Omental fat pad (tissue), 4 donors: Measurements from ENCODE around the gene TRAPPC3L. TPM values are rescaled to one million over a fixed set of nuclear protein-coding genes. Genes with fewer than 3 reads are reported as not detected.

ENCODE experiments used
- ATAC-seq: fragments of 150-250 bp; one replicate; pipeline ENCODE4 v1.9.1; 2016; ENCODE audit warnings: mild to moderate bottlenecking, moderate library complexity; ENCODE audit not compliant: low FRiP score
- DNase-seq: peaks from one replicate; pipeline ENCODE4 v3.0.0-alpha.2; 2019; ENCODE audit warnings: low spot score
- CTCF ChIP-seq, 3 donors: fragments of 450-650 bp; IDR thresholded peaks; one replicate each; pipeline ENCODE4 v1.5.1; 2016 to 2017; ENCODE audit warnings: antibody characterized with exemption in 3 of 3, mild to moderate bottlenecking in 3 of 3, moderate library complexity in 2 of 3
- total RNA-seq, 4 donors: library from RNA; depleted of rRNA; stranded (reverse); fragments of >200 nt; gene quantifications; one replicate each; pipeline ENCODE4 v1.1.0, GENCODE V29; 2016

The TRAPPC3L gene
- total RNA-seq, 4 donors from 2014 or later = 0.63 TPM; not detected in 3

GRCh38 chr6:116447052-116447451, 98.4 kb downstream of the TRAPPC3L start:
- TF ChIP-seq CTCF (IDR thresholded peaks at IDR 0.05) = no peak
- DNase-seq = no peak
- no peak for ATAC-seq

GRCh38 chr6:116446399-116446798, 99.1 kb downstream of the TRAPPC3L start:
- DNase-seq = no peak
- TF ChIP-seq CTCF (IDR thresholded peaks at IDR 0.05) = no peak
- ATAC-seq = no peak

- no peak for ATAC-seq
- DNase-seq = no peak
- no peak for TF ChIP-seq CTCF (IDR thresholded peaks at IDR 0.05)
These were observed 100.4 kb downstream of the TRAPPC3L start for GRCh38 chr6:116445102-116445501.

Other genes starting within 250 kb of the TRAPPC3L start
- 100 to 1,000 TPM in 2 of 4 donors, 10 to 100 TPM in 2; 80.9 to 145 (median 100) TPM for gene DSE, start 174.7 kb downstream of the TRAPPC3L start, total RNA-seq
- 1 to 10 TPM; 1.6 to 9.5 (median 5.3) TPM for gene CALHM6, start 84.3 kb downstream of the TRAPPC3L start, total RNA-seq
- 1 to 10 TPM in 3 of 4 donors, under 1 TPM in 1; 0.48 to 6.0 (median 1.4) TPM for gene CALHM5, start 34.0 kb downstream of the TRAPPC3L start, total RNA-seq
- gene CALHM4, start 8.1 kb upstream of the TRAPPC3L start, total RNA-seq = not detected
- 10 to 100 TPM; 28.2 to 44.7 (median 40.2) TPM for gene RWDD1, start 25.8 kb upstream of the TRAPPC3L start, total RNA-seq
- gene RSPH4A, start 70.8 kb upstream of the TRAPPC3L start, total RNA-seq = 1 to 10 TPM in 1 of 4 donors, under 1 TPM in 2, not detected in 1; 0.47 to 2.0 (median 0.84) TPM
- gene ZUP1, start 123.1 kb upstream of the TRAPPC3L start, total RNA-seq = 10 to 100 TPM in 2 of 4 donors, 1 to 10 TPM in 2; 6.2 to 12.5 (median 9.2) TPM
- 1 to 10 TPM; 5.8 to 9.8 (median 8.5) TPM for gene KPNA5, start 135.5 kb upstream of the TRAPPC3L start, total RNA-seq
- gene FAM162B, start 220.0 kb upstream of the TRAPPC3L start, total RNA-seq = 10 to 100 TPM in 1 of 4 donors, 1 to 10 TPM in 3; 6.9 to 44.0 (median 8.9) TPM